ENCODE measurements around the gene NPAT. TPM values are rescaled to one million over a fixed set of nuclear protein-coding genes. Genes with fewer than 3 reads are reported as not detected.

Gene NPAT
- total and polyA plus RNA-seq, 8 donors: 1.4 to 10.0 (median 4.9) TPM

GRCh38 chr11:108216988-108217387 is 5.5 kb downstream of the NPAT start:
- ATAC-seq (no peak), DNase-seq (no peak), FAIRE-seq (no peak)
- H3K4me1 ChIP-seq: peaks cover 6 to 12% (median 9%) of the 10 kb centered on the region in 3 donors
- no peaks in the 10 kb centered on the region for H3K9me3 ChIP-seq
- intact Hi-C loops (cut with DNase I): no loop called here
- no peaks in the 10 kb centered on the region for H3K36me3 ChIP-seq
- no peaks in the 10 kb centered on the region for H3K27me3 ChIP-seq
- no peak overlapping the region for H3K4me3 ChIP-seq
- no peak overlapping the region for H3K27ac ChIP-seq
- no peak for TF ChIP-seq CTCF (IDR thresholded peaks at IDR 0.05)
- WGBS, 2 donors: 31 to 34% methylated on average over 4 of the region's 4 CpGs

GRCh38 chr11:108213784-108214183 is 8.7 kb downstream of the NPAT start:
- no peak for TF ChIP-seq CTCF (IDR thresholded peaks at IDR 0.05)
- Histone ChIP-seq H3K4me1 (no peaks in the 10 kb centered on the region), H3K9me3 (no peaks in the 10 kb centered on the region), H3K27me3 (no peaks in the 10 kb centered on the region), H3K36me3 (no peaks in the 10 kb centered on the region), H3K4me3 (no peak overlapping the region), H3K27ac (no peak overlapping the region)
- 48 to 83% methylated on average over 2 of the region's 2 CpGs for WGBS, 2 donors
- intact Hi-C loops (cut with DNase I): no loop called here
- ATAC-seq (no peak), FAIRE-seq (no peak), DNase-seq (no peak)

GRCh38 chr11:108210441-108210840 is 12.0 kb downstream of the NPAT start:
- Histone ChIP-seq H3K9me3 (no peaks in the 10 kb centered on the region), H3K4me3 (no peak overlapping the region), H3K27ac (no peak overlapping the region), H3K4me1 (no peaks in the 10 kb centered on the region), H3K36me3 (peaks cover 0 to 17% (median 14%) of the 10 kb centered on the region in 3 donors), H3K27me3 (no peaks in the 10 kb centered on the region)
- no peak for ATAC-seq
- no peak for TF ChIP-seq CTCF (IDR thresholded peaks at IDR 0.05)
- DNase-seq: no peak
- WGBS, 2 donors: 93 to 100% methylated on average over 1 of the region's 1 CpG
- intact Hi-C loops (cut with DNase I): no loop called here
- FAIRE-seq: no peak

GRCh38 chr11:108207683-108208060 is 14.8 kb downstream of the NPAT start:
- Histone ChIP-seq H3K36me3 (peaks cover 0 to 17% (median 14%) of the 10 kb centered on the region in 3 donors), H3K4me3 (no peak overlapping the region)
- FAIRE-seq: no peak

More at GRCh38 chr11:108207683-108208060, 14.8 kb downstream of the NPAT start:
- Histone ChIP-seq H3K9me3 (no peaks in the 10 kb centered on the region), H3K27ac (no peak overlapping the region), H3K4me1 (no peaks in the 10 kb centered on the region), H3K27me3 (no peaks in the 10 kb centered on the region)
- intact Hi-C loops (cut with DNase I): no loop called here
- no peak for ATAC-seq
- no peak for TF ChIP-seq CTCF (IDR thresholded peaks at IDR 0.05)
- peak in 1 of 6 donors; percentile 45 for DNase-seq
- 97 to 100% methylated on average over 6 of the region's 6 CpGs for WGBS, 2 donors

Data from pancreas (tissue), 10 donors.